Fibroblast of the aortic adventitia (primary cell): ENCODE results near the gene LAMB2. TPM values are rescaled to one million over a fixed set of nuclear protein-coding genes. Genes with fewer than 3 reads are reported as not detected.

Source experiments
- DNase-seq: peaks from one replicate; pipeline ENCODE4 v3.0.0-alpha.2; 2010; ENCODE audit warnings: low read depth
- H3K4me3 ChIP-seq: 2 replicates; pipeline ENCODE4 v1.5.1; 2011; ENCODE audit warnings: low read depth, mild to moderate bottlenecking, control low read depth, low read length, moderate library complexity
- CTCF ChIP-seq: IDR thresholded peaks from 2 replicates; pipeline ENCODE4 v1.5.1; 2011; ENCODE audit warnings: mild to moderate bottlenecking, low read length, control low read depth, inconsistent platforms; ENCODE audit not compliant: insufficient read depth
- total RNA-seq: library from RNA; depleted of rRNA; stranded (reverse); fragments of >200 nt; gene quantifications from 2 replicates; pipeline ENCODE4 v1.2.3, GENCODE V29; 2012; ENCODE audit warnings: low replicate concordance

Gene LAMB2
- total RNA-seq, 1 donor, result 202 TPM

DNA sequence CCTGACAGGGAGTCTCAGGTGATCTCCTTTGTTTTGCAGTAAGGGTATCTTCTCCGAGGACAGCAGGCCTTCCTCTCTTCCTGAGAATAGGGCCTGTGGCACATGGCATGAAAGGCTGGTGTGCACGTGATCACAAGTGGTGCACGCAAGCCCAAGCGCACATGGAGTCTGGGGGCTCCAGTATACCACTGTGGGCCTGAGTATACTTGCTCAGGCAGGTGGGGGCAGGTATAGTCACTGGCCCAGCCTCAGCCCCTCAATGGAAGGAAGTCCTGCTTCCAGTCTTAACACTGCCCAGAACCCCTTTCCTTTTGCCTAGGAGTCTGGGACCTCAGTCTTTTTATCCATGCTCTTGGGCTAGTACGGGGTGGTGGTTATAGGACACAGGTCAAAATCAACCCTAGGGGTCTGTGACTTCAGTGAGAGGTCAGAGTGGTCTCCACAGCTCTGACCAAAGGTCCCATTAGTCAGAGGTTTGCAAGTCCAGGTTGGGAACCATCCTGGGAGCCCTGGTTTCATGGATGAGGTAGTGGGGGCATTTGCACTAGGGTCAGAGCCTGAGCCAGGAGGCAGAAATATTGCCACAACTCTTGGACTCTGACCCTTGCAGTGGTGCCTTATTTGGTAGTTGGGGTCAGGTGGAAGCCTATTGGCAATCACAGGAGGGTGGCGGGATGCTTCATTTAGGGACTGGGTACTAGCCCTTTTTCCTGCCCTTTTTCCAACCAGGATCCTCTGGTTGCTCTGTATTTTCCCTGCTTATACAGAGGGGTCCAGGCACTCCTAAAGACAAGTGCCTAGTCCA lies 34.1 kb upstream of the LAMB2 start:
- peak overlapping the region; percentile 95 for H3K4me3 ChIP-seq
- no peak for DNase-seq
- TF ChIP-seq CTCF, result no peak

DNA sequence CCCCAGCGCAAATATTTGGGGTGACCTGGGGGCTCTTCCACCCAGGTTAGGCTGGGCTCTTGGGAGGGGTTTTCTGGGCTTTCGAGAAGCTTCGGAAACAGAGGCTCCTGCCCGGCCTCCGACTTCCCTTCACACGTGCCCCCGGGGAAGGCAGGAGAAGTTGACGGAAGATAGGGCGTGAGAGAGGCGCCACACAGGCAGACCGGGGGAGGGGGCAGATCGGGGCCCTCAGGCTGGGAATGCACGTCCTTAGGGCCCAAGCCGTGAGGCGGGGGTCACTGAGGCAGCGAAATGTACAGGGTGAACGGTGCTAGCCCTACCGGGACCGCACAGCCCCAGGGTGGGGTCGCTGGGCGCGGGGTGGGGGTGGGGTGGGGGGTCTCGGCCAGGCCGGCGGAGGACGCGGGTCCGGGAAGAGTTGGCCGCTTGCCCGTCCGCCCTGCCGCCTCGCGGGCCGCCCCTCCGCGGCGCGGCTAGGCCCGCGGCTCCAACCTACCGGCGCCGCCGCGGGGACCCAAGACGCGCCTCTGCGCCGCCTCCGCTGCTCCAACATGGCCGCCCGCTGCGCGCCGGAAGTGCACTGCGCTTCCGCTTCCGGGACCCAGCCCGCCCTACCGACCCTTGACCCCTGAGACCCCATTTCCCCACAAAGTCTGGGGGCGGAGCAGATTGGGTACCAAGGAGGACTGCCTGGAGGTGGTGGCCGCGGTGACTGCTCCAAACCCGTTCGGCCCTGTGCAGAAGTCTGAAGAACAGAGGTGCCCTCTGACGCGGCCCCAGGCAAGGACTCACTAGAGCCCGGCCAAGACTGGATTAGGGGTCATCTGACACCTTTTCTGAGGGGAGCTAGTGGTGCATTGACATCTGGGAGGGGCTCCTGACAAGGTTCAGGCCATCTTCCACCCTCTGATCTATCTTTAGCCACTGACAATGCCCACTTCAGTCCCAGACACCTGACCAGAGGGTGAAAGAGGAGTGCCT lies 33.2 kb upstream of the LAMB2 start, which contains the start of gene CCDC71:
Gene CCDC71, minus strand, starts transcription at position 561 of the 981 bp plus-strand sequence. CDS start 2,123 bp downstream, outside the sequence.
- TF ChIP-seq CTCF, result no peak
- DNase-seq, result peak; percentile 62
- peak within 1 kb of the TSS; percentile 95 for H3K4me3 ChIP-seq

DNA sequence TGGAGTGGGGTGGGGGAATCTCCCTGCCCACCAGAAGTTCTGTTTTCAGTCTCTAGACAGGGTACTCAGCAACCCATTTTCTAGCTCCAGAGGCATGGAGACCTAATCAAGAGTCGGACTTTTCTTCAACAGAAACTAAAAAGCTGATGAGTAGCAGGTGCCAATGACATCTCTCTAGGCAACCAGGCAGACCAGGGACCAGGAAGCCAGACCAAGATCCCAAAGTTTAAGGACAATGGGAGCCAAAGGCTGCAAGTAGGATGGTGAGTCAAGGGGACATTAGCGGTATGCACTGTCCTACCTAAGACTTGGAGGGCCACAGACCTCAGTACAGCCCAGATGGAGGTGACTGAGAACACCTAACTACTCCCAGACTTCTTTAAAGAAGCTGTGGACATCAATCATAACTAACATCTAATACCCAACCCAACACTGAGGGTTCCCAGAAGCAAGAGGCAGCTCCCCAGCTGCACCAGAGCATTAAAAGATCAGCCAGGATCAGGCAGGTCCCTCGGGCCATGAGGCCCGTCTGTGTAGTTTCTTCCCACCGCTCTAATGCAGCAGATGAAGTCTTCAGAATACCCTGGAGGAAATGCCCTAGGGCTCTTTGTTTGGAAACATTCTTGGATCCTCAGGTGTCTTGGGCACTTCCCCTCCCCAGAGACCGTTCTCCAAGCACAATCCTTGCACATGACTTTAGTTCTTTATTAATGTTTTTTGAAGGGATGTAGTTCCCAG lies 32.3 kb upstream of the LAMB2 start:
- DNase-seq, result no peak
- TF ChIP-seq CTCF, result no peak
- H3K4me3 ChIP-seq, result peak overlapping the region; percentile 95

DNA sequence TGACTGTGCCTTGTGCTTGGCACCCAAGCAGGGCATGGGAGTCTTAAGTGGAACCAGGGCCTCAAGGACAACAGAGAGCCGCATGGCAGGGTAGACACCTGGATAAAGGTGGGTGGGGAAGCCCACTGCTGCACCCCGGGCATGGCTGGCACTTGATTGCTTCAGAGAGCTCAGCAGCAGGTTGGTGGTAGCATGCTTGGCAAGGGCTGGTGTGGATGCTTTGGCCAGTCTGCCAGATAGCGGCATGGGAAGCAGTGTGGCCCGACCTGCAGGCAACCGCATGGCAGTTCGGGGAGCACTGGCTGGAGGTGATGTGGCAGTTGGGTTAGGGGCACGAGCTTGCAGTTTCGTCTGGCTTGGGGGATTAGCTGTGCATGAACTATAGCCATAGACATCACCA lies 30.8 kb upstream of the LAMB2 start:
- TF ChIP-seq CTCF, result no peak
- H3K4me3 ChIP-seq, result no peak overlapping the region
- DNase-seq, result no peak

DNA sequence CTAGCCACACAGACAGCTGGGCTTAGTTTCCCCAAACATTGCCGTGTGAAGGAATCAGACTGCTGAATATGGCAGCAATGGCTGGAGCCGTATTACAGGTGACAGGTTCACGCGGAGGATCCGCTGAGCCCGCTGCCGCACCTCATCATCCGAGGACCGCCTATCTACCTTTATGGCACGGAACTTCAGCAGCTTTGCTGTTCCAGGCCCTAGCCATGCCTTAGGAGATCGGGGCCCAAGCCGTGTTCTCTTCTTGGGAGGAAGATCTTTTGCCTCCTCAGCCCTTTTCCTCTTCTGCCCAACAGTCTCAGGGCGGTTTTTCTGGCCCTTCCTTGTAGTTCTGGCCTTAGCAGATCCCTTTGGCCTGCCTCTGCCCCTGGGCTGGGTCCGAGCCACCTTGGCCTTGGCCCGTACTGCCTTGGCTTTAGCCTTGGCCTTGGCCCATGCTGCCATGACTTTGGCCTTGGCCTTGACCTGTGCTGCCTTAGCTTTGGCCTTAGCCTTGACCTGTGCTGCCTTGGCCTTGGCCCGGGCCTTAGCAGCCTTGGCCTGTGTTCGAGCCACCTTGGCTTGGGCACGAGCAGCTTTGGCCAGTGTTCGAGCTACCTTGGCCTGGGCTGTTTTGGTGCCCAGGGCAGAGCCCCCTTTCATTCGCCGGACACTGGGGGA lies 30.0 kb upstream of the LAMB2 start:
- no peak overlapping the region for H3K4me3 ChIP-seq
- no peak for TF ChIP-seq CTCF
- no peak for DNase-seq
